ENCODE results near the gene MRPL11.

GRCh38 chr11:66468691-66469090, 30.0 kb upstream of the MRPL11 start:
- TF ChIP-seq, protein P1, sequence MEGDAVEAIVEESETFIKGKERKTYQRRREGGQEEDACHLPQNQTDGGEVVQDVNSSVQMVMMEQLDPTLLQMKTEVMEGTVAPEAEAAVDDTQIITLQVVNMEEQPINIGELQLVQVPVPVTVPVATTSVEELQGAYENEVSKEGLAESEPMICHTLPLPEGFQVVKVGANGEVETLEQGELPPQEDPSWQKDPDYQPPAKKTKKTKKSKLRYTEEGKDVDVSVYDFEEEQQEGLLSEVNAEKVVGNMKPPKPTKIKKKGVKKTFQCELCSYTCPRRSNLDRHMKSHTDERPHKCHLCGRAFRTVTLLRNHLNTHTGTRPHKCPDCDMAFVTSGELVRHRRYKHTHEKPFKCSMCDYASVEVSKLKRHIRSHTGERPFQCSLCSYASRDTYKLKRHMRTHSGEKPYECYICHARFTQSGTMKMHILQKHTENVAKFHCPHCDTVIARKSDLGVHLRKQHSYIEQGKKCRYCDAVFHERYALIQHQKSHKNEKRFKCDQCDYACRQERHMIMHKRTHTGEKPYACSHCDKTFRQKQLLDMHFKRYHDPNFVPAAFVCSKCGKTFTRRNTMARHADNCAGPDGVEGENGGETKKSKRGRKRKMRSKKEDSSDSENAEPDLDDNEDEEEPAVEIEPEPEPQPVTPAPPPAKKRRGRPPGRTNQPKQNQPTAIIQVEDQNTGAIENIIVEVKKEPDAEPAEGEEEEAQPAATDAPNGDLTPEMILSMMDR (conservative IDR thresholded peaks at IDR 0.05; ENCODE audit: low read length) = no peak
- TF ChIP-seq EZH2phosphoT487 (IDR thresholded peaks at IDR 0.05; ENCODE audit: borderline replicate concordance) = no peak
